GM21723 (cell line): ENCODE results near the gene LMNB1.

Source experiments
- ATAC-seq: cut with Tn5 transposase; IDR thresholded peaks from one replicate; pipeline ENCODE4 v1.9.1; 2021; ENCODE audit warnings: mild to moderate bottlenecking, moderate library complexity; ENCODE audit not compliant: unreplicated experiment

LMNB1 gene

GRCh38 chr5:126883564-126884245 lies 106.8 kb downstream of the LMNB1 start:
- no peak for ATAC-seq

- ATAC-seq, result no peak
Observed at GRCh38 chr5:126884269-126884819, 107.4 kb downstream of the LMNB1 start.
